Uterus (tissue), 4 donors: ENCODE results near the gene PTPRN2. TPM values are rescaled to one million over a fixed set of nuclear protein-coding genes. Genes with fewer than 3 reads are reported as not detected.

Experiments
- DNase-seq, 2 donors: peaks; one replicate each; pipeline ENCODE4 v3.0.0-alpha.2; 2019 to 2020
- H3K27ac ChIP-seq, 2 donors: fragments of 200-600 bp; sonication (generic); 1 replicate in 1 of 2; 2 replicates in 1 of 2; pipeline ENCODE4 v1.5.1; 2016 to 2018
- H3K27me3 ChIP-seq, 2 donors: fragments of 200-600 bp; sonication (generic); one replicate each; pipeline ENCODE4 v1.5.1; 2018 to 2019; ENCODE audit warnings: control low read depth in 1 of 2
- H3K36me3 ChIP-seq, 2 donors: fragments of 200-600 bp; sonication (generic); one replicate each; pipeline ENCODE4 v1.5.1; 2019; ENCODE audit warnings: control low read depth in 1 of 2
- H3K4me1 ChIP-seq, 2 donors: fragments of 200-600 bp; sonication (generic); one replicate each; pipeline ENCODE4 v1.5.1; 2018 to 2019; ENCODE audit warnings: control low read depth in 1 of 2
- H3K4me3 ChIP-seq, 2 donors: fragments of 200-600 bp; sonication (generic); 1 replicate in 1 of 2; 2 replicates in 1 of 2; pipeline ENCODE4 v1.5.1; 2018 to 2019; ENCODE audit warnings: mild to moderate bottlenecking in 1 of 2
- H3K9me3 ChIP-seq, 2 donors: fragments of 200-600 bp; sonication (generic); one replicate each; pipeline ENCODE4 v1.5.1; 2019; ENCODE audit warnings: control low read depth in 1 of 2
- POLR2A ChIP-seq, 2 donors: fragments of 450-650 bp; IDR thresholded peaks; one replicate each; pipeline ENCODE4 v1.6.1; 2016; ENCODE audit warnings: antibody characterized with exemption in 2 of 2, mild to moderate bottlenecking in 1 of 2, moderate library complexity in 1 of 2
- intact Hi-C: fragments of 100-400 bp; cut with DNase I; formaldehyde crosslinking; loops from one replicate; pipeline ENCODE4 v1.15.1; 2023; ENCODE audit warnings: low total_unique reads
- total RNA-seq, 4 donors: library from RNA; depleted of rRNA in 3 of 4; stranded (reverse); fragments of >200 nt in 3 of 4; gene quantifications; one replicate each; pipeline versions ENCODE4 v1.1.0 to v1.2.4, GENCODE V29; 2014 to 2023
- TF ChIP-seq, protein P1 (sequence below), 4 experiments: fragments of 200-600 bp in 2 of 4; fragments of 450-650 bp in 2 of 4; sonication (generic) in 2 of 4; IDR thresholded peaks; one replicate each; pipeline ENCODE4 v1.5.1; 2016 to 2019; ENCODE audit warnings: antibody characterized with exemption in 4 of 4, mild to moderate bottlenecking in 2 of 4, moderate library complexity in 1 of 4
- donor health status: DM: yes; HTN: yes; CAD: no.

Gene PTPRN2
- total RNA-seq, 4 donors from 2014 or later = 1.2 to 5.2 (median 2.3) TPM

DNA sequence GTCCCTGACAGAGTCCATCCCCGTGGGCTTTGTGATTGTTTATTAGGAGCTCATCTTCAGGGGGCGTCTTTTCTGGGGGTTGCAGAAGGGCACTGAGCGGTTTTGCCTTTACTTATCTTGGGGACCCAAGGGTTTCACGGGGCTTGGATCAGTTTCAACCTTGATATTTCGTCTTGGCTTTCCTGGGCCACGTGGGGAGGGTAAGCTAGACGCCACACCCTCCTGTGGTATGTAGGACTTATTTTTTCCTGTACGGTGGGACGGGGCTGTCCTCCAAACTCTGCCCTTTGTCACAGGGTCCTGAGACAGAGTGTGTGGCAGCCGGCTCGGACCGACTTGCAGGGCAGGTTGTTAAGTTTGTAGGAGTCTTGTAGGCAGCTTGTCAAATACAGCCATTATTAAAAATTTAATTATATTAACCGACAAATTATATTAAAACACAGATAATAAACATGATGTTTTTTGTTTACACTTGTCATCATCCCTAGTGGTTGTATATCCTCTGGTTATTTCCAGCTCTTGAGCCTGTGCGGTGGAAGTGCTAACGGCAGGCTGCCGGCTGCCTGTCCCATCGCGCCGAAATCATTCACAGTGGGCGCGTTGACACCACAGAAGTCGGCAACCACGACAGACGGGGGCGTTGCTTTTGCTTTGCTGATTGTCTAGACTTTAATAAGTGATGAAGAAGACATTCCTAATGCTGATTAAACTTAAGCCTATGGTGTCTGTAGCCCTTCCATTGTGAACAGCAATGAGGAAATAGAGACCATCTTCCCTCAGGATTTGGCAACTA, 1057.7 kb downstream of the PTPRN2 start:
- no peaks in the 10 kb centered on the region for H3K36me3 ChIP-seq
- H3K4me3 ChIP-seq = no peak overlapping the region
- H3K9me3 ChIP-seq = no peaks in the 10 kb centered on the region
- no peak overlapping the region for H3K27ac ChIP-seq
- TF ChIP-seq, protein P1, sequence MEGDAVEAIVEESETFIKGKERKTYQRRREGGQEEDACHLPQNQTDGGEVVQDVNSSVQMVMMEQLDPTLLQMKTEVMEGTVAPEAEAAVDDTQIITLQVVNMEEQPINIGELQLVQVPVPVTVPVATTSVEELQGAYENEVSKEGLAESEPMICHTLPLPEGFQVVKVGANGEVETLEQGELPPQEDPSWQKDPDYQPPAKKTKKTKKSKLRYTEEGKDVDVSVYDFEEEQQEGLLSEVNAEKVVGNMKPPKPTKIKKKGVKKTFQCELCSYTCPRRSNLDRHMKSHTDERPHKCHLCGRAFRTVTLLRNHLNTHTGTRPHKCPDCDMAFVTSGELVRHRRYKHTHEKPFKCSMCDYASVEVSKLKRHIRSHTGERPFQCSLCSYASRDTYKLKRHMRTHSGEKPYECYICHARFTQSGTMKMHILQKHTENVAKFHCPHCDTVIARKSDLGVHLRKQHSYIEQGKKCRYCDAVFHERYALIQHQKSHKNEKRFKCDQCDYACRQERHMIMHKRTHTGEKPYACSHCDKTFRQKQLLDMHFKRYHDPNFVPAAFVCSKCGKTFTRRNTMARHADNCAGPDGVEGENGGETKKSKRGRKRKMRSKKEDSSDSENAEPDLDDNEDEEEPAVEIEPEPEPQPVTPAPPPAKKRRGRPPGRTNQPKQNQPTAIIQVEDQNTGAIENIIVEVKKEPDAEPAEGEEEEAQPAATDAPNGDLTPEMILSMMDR (IDR thresholded peaks at IDR 0.05) = no peak
- H3K27me3 ChIP-seq = no peaks in the 10 kb centered on the region
- intact Hi-C loops = no loop called here
- H3K4me1 ChIP-seq = no peaks in the 10 kb centered on the region
- no peak for DNase-seq

GRCh38 chr7:157528785-157529341, 1058.8 kb downstream of the PTPRN2 start:
- H3K4me3 ChIP-seq = no peak overlapping the region
- H3K27ac ChIP-seq = no peak overlapping the region
- no peaks in the 10 kb centered on the region for H3K27me3 ChIP-seq
- H3K9me3 ChIP-seq = no peaks in the 10 kb centered on the region
- intact Hi-C loops = no loop called here
- no peaks in the 10 kb centered on the region for H3K36me3 ChIP-seq
- TF ChIP-seq POLR2A (IDR thresholded peaks at IDR 0.05) = no peak
- TF ChIP-seq, protein P1 (IDR thresholded peaks at IDR 0.05) = no peak
- no peak for DNase-seq
- no peaks in the 10 kb centered on the region for H3K4me1 ChIP-seq

- TF ChIP-seq POLR2A (IDR thresholded peaks at IDR 0.05) = no peak
- TF ChIP-seq, protein P1 (IDR thresholded peaks at IDR 0.05) = no peak
- no peak overlapping the region for H3K4me3 ChIP-seq
- no peak for DNase-seq
- no peaks in the 10 kb centered on the region for H3K9me3 ChIP-seq
- intact Hi-C loops = no loop called here
- H3K27me3 ChIP-seq = no peaks in the 10 kb centered on the region
- H3K36me3 ChIP-seq = no peaks in the 10 kb centered on the region
- no peaks in the 10 kb centered on the region for H3K4me1 ChIP-seq
- H3K27ac ChIP-seq = no peak overlapping the region
These were observed 1059.9 kb downstream of the PTPRN2 start for GRCh38 chr7:157527686-157528085.

DNA sequence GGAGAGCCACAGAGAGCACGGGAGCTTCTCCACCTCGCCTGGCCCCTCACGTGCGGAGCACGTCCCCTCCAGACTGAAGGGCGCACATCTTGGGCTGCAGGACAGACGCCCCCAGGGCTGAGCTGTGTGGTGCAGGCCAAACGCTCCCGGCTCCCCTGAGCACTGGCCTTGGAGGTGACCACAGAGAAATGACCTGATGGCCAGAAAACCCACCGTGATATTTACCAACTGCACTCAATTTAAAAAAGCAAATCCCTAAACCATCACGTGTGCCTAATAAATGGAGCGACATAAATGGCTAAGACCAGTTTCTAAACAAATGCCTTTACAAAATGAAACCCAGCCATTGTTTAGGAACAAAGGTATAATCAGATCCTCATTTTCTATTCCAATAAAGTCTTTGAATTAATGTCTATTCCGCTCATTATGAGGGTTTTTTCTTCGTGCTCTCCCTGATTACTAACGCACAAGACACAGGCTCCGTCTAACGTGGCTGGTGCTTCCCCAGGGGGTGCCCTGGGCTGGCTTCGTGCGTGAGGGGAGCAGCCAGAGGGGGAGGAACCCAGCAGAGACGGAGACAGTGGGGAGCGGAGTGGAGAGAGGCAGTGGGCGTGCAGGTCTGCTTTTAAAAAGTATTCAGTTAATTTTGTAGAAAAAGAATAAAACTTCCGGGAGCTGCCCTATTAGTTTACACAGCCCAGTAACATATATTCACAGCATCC, 1060.5 kb downstream of the PTPRN2 start:
- intact Hi-C loops = no loop called here
- no peaks in the 10 kb centered on the region for H3K36me3 ChIP-seq
- no peaks in the 10 kb centered on the region for H3K27me3 ChIP-seq
- no peak for DNase-seq
- no peak overlapping the region for H3K27ac ChIP-seq
- no peaks in the 10 kb centered on the region for H3K4me1 ChIP-seq
- no peak overlapping the region for H3K4me3 ChIP-seq
- no peaks in the 10 kb centered on the region for H3K9me3 ChIP-seq
- TF ChIP-seq POLR2A (IDR thresholded peaks at IDR 0.05) = no peak
- TF ChIP-seq, protein P1 (IDR thresholded peaks at IDR 0.05) = no peak
